Ramos (cell line): ENCODE data around the gene PIGL.

Experiments
- in situ Hi-C: fragments of 300-500 bp; cut with MboI; formaldehyde crosslinking; loops from one replicate; pipeline ENCODE4 v1.14.3; 2022; ENCODE audit warnings: low sequenced_read_pairs; ENCODE audit not compliant: unreplicated experiment

The PIGL gene

DNA sequence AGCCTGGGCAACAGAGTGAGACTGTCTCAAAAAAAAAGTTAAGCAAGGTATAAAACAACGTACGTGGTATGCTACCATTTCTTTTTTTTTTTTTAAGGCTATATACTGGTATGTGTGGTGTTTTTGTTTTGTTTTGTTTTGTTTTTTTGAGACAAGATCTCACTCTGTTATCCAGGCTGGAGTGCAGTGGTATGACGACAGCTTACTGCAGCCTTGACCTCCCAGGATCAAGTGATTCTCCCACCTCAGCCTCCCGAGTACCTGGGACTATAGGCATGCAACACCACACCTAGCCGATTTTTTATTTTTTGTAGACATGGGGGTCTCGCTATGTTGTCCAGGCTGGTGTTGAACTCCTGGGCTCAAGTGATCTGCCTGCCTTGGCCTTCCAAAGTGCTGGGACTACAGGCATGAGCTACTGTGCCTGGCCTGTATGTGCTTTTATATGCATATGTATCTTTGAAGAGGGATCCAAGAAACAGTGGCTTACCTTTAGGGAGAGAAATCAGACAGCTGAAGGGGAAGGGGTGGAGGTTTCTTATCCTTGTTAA, 129.8 kb downstream of the PIGL start:
- in situ Hi-C loops, result no loop called here

DNA sequence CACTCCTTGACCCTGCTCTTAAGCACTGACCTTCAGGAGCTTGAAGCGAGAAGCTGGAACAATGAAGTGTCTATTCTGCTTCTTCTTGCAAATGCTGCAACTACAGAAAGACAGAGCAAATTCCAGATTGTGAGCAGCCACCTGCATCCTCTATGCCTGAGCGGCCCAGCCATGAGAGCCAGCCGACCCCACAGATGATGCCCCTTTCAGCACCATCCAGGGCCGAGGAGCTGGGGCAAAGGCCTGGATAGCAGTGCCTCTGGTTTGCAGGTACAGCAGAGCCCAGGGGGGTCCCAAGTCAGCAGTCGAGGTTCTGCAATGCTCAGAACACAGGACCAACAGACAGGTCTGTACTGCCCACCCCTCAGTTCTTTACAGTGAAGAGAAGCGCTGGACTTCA, 131.6 kb downstream of the PIGL start:
- in situ Hi-C loops, result no loop called here

- in situ Hi-C loops, result no loop called here
Observed at GRCh38 chr17:16349431-16349830, 132.4 kb downstream of the PIGL start.

- in situ Hi-C loops, result no loop called here
Observed at GRCh38 chr17:16351831-16352230, 134.8 kb downstream of the PIGL start.

DNA sequence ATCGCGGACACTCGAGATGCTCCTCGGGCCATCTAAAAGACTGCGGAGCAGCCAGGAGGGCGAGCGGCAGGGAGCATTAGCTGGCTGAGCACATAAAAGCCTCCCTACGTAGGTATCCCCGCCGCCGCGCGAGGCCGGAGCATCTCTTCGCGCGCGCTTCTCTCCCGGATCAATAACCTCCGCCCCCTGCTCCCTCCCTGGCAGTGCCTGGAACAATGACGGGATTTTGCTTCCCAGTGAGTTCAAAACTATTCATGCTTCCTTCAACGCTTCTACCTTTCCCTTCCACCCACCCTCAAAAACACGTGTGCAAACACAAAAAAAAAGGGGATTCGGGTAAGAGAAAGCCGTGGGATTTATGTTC, 135.3 kb downstream of the PIGL start:
- in situ Hi-C loops, result no loop called here

GRCh38 chr17:16352667-16353316, 135.8 kb downstream of the PIGL start:
- in situ Hi-C loops, result no loop called here

DNA sequence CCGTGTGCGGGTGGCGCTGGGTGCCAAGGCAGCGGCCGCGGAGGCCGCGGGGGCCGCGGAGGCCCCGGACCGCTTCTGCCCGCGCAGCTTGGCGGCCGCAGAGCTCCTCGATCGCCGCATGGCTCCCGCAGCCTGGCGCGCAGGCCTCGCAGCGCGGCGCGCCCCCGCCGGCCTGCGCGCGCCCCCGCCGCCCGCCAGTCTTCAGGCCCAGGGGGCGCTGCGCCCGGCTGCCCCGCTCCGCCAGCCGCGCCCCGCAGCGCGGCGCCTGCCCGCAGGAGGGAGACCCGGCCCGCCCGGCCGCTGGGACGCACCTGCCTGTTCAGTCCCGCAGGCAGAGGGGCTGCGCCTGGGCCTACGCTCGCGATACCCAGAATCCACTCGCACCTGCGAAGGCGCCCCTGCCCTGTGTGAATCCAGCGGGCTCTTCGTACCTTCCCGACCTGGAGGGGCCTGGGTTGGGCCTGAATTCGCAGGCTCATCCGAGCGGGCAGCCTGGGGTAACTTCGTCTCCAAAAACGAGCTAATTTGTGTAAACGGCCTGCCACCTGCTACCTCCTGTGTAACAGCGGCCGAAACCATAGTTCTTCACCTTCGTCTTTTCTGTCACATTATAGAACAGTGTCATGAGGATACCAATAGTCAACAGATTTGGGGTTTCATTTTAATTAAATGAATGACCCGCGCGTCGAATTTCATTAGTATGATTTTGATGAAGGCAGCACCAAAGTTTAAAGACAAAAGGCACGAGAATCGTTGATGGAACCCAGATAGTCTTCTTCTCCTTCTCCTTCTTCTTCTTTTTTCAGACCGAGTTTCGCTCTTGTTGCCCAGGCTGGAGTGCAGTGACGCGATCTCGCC, 136.5 kb downstream of the PIGL start, which contains the start of gene CENPV:
TSS of gene CENPV (minus strand) at position 153 of the 858 bp plus-strand sequence. CDS start at position 120, 33 bp downstream.
- in situ Hi-C loops, result no loop called here

DNA sequence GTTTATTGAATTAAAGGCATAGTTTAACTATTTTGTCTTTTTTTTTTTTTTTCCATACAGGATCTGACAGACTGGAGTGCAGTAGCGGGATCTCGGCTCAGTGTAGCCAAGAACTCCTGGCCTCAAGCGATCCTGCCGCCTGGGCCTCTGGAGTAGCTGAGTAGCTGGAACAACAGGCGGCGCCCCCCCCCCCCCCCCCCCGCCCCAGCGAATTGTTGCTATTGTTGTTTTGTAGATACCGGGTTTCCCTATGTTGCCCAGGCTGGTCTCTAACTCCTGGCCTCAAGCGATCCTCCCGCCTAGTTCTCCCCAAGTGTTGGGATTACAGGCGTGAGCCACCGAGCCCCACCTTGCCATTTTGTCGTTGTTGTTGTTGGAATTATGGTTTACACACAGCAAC, 137.6 kb downstream of the PIGL start:
- in situ Hi-C loops, result no loop called here

- in situ Hi-C loops, result no loop called here
Observed at GRCh38 chr17:16358394-16358793, 141.4 kb downstream of the PIGL start.

- in situ Hi-C loops, result no loop called here
Observed at GRCh38 chr17:16361874-16362273, 144.9 kb downstream of the PIGL start.

- in situ Hi-C loops, result no loop called here
Observed at GRCh38 chr17:16363749-16364536, 146.9 kb downstream of the PIGL start.

DNA sequence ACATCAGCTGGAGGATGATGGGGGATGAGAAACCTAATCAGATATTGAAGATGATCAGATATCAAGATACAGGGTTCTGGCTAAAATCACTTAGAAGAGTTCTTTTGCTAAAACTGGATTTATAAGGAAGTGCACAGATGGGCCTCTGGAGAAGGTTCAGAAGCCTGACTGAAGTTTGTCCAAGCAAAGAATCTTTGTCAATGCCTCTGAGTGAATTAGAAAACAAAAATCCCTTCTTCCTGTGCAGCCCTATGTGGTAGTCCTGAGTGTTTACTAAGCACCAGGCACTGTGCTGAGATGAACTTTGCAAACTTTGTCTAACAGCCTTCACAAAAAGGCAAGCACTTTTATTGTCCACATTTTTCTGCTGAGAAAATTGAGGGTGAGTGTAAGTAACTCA, 147.6 kb downstream of the PIGL start:
- in situ Hi-C loops, result loop anchor here (5.0 kb wide), 1 partner anchor 158 kb away; no protein-coding TSS in a partner anchor

DNA sequence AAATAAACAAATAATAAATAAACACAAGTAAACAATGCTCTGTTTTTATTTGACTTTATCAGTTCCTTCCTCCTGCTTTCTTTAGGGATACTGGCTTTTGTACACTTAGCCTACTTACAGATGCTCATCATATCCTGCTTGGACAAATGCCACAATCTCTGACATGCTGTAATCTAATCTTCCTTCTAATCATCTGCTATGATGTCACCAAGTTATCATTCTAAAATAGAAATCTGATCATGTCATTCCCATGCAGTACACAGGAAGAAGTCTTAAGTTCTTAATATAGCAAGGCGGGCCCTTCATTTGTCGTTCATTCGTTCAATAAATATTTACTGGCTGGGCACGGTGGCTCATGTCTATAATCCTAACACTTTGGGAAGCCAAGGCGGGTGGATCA, 154.7 kb downstream of the PIGL start:
- in situ Hi-C loops, result no loop called here

DNA sequence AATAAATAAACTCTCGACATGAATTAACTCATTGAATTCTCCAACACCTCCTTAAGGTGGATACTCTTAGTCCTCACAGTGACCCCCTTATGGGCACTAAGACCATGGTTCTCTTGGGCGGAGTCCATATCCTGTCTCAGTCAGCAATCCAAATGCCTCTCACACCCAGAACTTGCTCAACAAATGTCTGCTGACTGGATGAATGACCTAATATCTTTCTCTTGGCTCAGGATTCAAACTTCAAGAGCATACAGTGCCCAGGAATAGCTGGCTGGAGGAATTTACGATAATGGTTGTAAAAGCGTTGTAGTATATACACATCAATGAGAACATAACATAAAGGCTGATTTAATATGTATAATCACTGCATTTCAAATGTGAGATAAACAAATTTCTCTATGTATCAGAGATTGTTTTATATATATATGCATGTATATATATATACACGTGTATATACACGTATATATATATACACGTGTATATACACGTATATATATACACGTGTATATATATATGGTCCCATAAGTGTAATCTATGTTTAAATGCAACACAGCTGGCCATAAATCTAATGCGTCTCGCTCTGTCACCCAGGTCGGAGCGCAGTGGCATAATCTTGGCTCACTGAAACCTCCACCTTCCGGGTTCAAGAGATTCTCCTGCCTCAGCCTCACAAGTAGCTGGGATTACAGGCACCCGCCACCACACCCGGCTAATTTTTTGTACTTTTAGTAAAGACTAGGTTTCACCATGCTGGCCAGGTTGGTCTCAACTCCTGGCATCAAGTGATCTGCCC, 157.3 kb downstream of the PIGL start:
- in situ Hi-C loops, result no loop called here
